Panc1 (cell line): ENCODE data around the gene GNLY. TPM values are rescaled to one million over a fixed set of nuclear protein-coding genes. Genes with fewer than 3 reads are reported as not detected.

Experiments used
- ATAC-seq: fragments of 200-7000 bp; cut with Tn5 transposase; 2 replicates; pipeline ENCODE4 v1.9.1; 2020; ENCODE audit warnings: mild to moderate bottlenecking, moderate library complexity
- BruUV-seq: library from RNA; stranded (reverse); fragments of 400-500 nt; replicated peaks from 2 replicates; lab custom pipeline; 2021; lab: Mats Ljungman, UMichigan
- CTCF ChIA-PET: fragments of 300-600 bp; sonication (Branson Sonifier 250); formaldehyde crosslinking; loops from one replicate; lab custom pipeline; 2022; ENCODE audit warnings: antibody characterized with exemption; lab: Charles Lee
- POLR2A ChIA-PET: fragments of 300-600 bp; sonication (Branson Sonifier 250); formaldehyde crosslinking; loops from one replicate; lab custom pipeline; 2022; ENCODE audit warnings: antibody characterized with exemption; lab: Charles Lee
- DNase-seq: peaks from one replicate; pipeline ENCODE4 v3.0.0-alpha.2; 2010; ENCODE audit warnings: low read depth, low spot score
- H3K27ac ChIP-seq: 2 replicates; pipeline ENCODE4 v1.5.1; 2011; ENCODE audit warnings: mild to moderate bottlenecking, low read length, inconsistent platforms
- H3K27me3 ChIP-seq: fragments of 200-500 bp; sonication (Bioruptor generic); 2 replicates; pipeline ENCODE4 v1.6.0; 2014; ENCODE audit warnings: low read length, inconsistent platforms; ENCODE audit not compliant: control insufficient read depth, insufficient read depth
- H3K36me3 ChIP-seq: fragments of 200-500 bp; sonication (Bioruptor generic); 2 replicates; pipeline ENCODE4 v1.5.1; 2014; ENCODE audit warnings: inconsistent platforms, mild to moderate bottlenecking, low read length, moderate library complexity; ENCODE audit not compliant: control insufficient read depth, insufficient read depth
- H3K4me1 ChIP-seq: 2 replicates; pipeline ENCODE4 v1.5.1; 2011; ENCODE audit warnings: inconsistent platforms, mild to moderate bottlenecking, low read length, moderate library complexity; ENCODE audit not compliant: control insufficient read depth, insufficient read depth
- H3K4me3 ChIP-seq, 2 experiments: 2 replicates each; pipeline ENCODE4 v1.5.1; 2011 to 2012; ENCODE audit warnings: low read depth in 2 of 2, low read length in 2 of 2, mild to moderate bottlenecking in 2 of 2, inconsistent platforms in 1 of 2, moderate library complexity in 1 of 2
- H3K9me3 ChIP-seq: fragments of 200-500 bp; sonication (Bioruptor generic); 2 replicates; pipeline ENCODE4 v1.5.1; 2014; ENCODE audit warnings: low read depth, mild to moderate bottlenecking, inconsistent platforms, low read length, moderate library complexity; ENCODE audit not compliant: control insufficient read depth, insufficient read depth
- POLR2AphosphoS5 ChIP-seq: IDR thresholded peaks from 2 replicates; pipeline ENCODE4 v1.6.1; 2012; ENCODE audit warnings: mild to moderate bottlenecking, low read depth, low read length, moderate library complexity
- SIN3A ChIP-seq: IDR thresholded peaks from 2 replicates; pipeline ENCODE4 v1.6.1; 2012; ENCODE audit warnings: low read depth, mild to moderate bottlenecking, low read length, moderate library complexity, borderline replicate concordance; ENCODE audit not compliant: insufficient read depth
- TCF7L2 ChIP-seq: IDR thresholded peaks from 2 replicates; pipeline ENCODE4 v1.6.1; 2011; ENCODE audit warnings: mild to moderate bottlenecking, low read depth, low read length, inconsistent platforms
- in situ Hi-C: cut with HindIII; loops from 2 replicates; pipeline ENCODE4 v1.10.0; 2016; ENCODE audit warnings: low sequenced_read_pairs, low pct_unique_long_range_greater_than_20kb
- intact Hi-C: fragments of 100-400 bp; cut with micrococcal nuclease; formaldehyde crosslinking; loops from one replicate; pipeline ENCODE4 v1.10.0; 2022; ENCODE audit not compliant: unreplicated experiment
- total RNA-seq: library from RNA; stranded (reverse); gene quantifications from one replicate; pipeline ENCODE4 v1.2.1, GENCODE V29; 2021; ENCODE audit not compliant: unreplicated experiment
- TF ChIP-seq, protein P1 (sequence below): fragments of 450-650 bp; IDR thresholded peaks from 2 replicates; pipeline ENCODE4 v1.5.1; 2017; ENCODE audit warnings: mild to moderate bottlenecking
- TF ChIP-seq, protein P2 (sequence below), 2 experiments: IDR thresholded peaks; 2 replicates each; pipeline ENCODE4 v1.6.1; 2011 to 2012; ENCODE audit warnings: low read depth in 2 of 2, control low read depth in 1 of 2, low read length in 1 of 2, mild to moderate bottlenecking in 1 of 2, moderate library complexity in 1 of 2; ENCODE audit not compliant: insufficient read depth in 1 of 2

The GNLY gene
- total RNA-seq, 1 experiment from 2014 or later: not detected

DNA sequence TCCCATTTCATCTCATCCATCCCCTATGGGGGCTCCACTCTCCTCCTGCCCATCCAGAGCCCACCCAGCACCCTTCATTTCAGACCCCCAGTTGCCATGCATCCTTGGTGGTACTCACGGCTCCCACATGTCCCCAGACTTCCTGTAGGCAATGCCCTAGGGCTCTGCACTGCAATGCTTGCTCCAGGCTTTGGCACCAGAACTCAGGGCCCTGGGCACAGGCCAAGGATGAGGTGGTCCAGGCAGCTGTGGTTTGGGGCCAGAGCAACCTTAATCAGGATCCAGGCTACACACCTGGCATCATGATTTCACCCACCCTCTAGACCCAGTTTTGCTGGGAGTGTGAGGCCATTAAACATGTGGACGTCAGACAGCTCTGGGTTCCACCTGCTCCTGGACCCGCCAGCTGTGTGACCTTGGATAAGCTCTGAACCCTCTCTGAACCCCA, 26.6 kb upstream of the GNLY start:
- in situ Hi-C loops: no loop called here
- Histone ChIP-seq H3K4me1 (no peaks in the 10 kb centered on the region), H3K36me3 (no peaks in the 10 kb centered on the region), H3K9me3 (no peaks in the 10 kb centered on the region), H3K27ac (no peak overlapping the region), H3K4me3 (no peak overlapping the region), H3K27me3 (no peaks in the 10 kb centered on the region)
- POLR2A ChIA-PET: no interaction called here
- CTCF ChIA-PET: no interaction called here
- no TSS peak for BruUV-seq
- TF ChIP-seq, protein P1, sequence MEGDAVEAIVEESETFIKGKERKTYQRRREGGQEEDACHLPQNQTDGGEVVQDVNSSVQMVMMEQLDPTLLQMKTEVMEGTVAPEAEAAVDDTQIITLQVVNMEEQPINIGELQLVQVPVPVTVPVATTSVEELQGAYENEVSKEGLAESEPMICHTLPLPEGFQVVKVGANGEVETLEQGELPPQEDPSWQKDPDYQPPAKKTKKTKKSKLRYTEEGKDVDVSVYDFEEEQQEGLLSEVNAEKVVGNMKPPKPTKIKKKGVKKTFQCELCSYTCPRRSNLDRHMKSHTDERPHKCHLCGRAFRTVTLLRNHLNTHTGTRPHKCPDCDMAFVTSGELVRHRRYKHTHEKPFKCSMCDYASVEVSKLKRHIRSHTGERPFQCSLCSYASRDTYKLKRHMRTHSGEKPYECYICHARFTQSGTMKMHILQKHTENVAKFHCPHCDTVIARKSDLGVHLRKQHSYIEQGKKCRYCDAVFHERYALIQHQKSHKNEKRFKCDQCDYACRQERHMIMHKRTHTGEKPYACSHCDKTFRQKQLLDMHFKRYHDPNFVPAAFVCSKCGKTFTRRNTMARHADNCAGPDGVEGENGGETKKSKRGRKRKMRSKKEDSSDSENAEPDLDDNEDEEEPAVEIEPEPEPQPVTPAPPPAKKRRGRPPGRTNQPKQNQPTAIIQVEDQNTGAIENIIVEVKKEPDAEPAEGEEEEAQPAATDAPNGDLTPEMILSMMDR: no peak
- TF ChIP-seq TCF7L2 (no peak), POLR2AphosphoS5 (no peak), SIN3A (no peak)
- TF ChIP-seq, protein P2, sequence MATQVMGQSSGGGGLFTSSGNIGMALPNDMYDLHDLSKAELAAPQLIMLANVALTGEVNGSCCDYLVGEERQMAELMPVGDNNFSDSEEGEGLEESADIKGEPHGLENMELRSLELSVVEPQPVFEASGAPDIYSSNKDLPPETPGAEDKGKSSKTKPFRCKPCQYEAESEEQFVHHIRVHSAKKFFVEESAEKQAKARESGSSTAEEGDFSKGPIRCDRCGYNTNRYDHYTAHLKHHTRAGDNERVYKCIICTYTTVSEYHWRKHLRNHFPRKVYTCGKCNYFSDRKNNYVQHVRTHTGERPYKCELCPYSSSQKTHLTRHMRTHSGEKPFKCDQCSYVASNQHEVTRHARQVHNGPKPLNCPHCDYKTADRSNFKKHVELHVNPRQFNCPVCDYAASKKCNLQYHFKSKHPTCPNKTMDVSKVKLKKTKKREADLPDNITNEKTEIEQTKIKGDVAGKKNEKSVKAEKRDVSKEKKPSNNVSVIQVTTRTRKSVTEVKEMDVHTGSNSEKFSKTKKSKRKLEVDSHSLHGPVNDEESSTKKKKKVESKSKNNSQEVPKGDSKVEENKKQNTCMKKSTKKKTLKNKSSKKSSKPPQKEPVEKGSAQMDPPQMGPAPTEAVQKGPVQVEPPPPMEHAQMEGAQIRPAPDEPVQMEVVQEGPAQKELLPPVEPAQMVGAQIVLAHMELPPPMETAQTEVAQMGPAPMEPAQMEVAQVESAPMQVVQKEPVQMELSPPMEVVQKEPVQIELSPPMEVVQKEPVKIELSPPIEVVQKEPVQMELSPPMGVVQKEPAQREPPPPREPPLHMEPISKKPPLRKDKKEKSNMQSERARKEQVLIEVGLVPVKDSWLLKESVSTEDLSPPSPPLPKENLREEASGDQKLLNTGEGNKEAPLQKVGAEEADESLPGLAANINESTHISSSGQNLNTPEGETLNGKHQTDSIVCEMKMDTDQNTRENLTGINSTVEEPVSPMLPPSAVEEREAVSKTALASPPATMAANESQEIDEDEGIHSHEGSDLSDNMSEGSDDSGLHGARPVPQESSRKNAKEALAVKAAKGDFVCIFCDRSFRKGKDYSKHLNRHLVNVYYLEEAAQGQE (IDR thresholded peaks at IDR 0.05; ENCODE audit: insufficient read depth in 1 of 2, low read depth in 2 of 2, low read length in 1 of 2): no peak
- DNase-seq (no peak), ATAC-seq (no peak)
- intact Hi-C loops: no loop called here

DNA sequence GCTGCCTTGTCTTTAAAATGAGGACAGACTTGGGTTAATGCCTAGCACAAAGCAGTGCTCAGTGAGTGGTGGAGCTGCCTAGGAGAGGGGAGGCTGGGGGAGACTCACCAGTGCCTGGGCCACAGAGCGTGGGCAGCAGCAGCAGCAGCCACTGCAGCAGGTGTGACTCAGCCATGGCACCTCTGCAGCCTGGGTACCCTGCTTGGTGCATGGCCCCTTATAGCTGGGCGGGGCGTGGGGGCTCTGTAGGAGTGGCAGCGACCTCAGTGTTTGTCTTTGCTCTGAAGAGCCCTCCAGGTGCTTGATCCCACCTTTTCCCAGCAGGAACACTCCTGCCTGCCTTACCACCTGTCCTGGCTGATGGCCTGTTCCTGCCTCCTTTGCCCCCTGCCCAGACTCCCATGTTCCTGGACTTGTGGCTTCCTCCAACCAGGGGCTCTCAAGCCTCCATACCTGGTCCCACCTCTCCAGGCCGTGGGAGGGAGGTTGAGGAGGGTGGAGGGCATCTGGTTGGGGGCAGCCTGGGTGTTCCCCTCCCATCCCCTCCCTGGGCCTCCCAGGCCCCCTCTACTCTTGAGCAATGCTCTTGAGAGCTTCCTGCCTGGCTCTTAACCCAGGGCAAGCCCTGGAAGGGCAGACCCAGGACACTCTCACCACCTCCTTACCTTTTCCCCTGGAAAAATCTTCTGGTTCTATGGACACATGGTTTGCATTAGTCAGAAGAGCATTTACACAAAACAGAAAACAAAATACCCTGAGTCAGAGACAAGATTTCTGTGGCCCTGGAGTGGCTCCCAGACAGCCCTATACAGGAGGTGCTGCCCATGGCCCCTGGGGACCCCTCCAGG, 25.9 kb upstream of the GNLY start, which contains the start of gene SFTPB:
SFTPB (minus strand) TSS at position 191 of the 848 bp plus-strand sequence; CDS start at position 175, 16 bp downstream.
- Histone ChIP-seq H3K4me1 (no peaks in the 10 kb centered on the region), H3K27ac (no peak within 1 kb of the TSS), H3K36me3 (no peaks in the 10 kb centered on the region), H3K4me3 (no peak within 1 kb of the TSS), H3K9me3 (no peaks in the 10 kb centered on the region), H3K27me3 (no peaks in the 10 kb centered on the region)
- no peak; the same call in 1 of the 2 replicates for ATAC-seq
- POLR2A ChIA-PET: no interaction called here
- intact Hi-C loops: no loop called here
- in situ Hi-C loops: no loop called here
- DNase-seq: no peak
- no peak for TF ChIP-seq TCF7L2
- no peak for TF ChIP-seq POLR2AphosphoS5
- TF ChIP-seq, protein P2 (IDR thresholded peaks at IDR 0.05; ENCODE audit: insufficient read depth in 1 of 2, low read depth in 2 of 2, low read length in 1 of 2): no peak
- TF ChIP-seq, protein P1: no peak
- no peak for TF ChIP-seq SIN3A
- no TSS peak for BruUV-seq
- CTCF ChIA-PET: no interaction called here
